Gastroesophageal sphincter (tissue), 3 donors: ENCODE data around the gene ADPGK.

Source experiments
- EP300 ChIP-seq: sonication (generic); formaldehyde crosslinking; IDR thresholded peaks from one replicate; pipeline ENCODE4 v1.6.1; 2017; ENCODE audit warnings: antibody characterized with exemption, mild to moderate bottlenecking
- POLR2A ChIP-seq, 2 donors: fragments of 450-650 bp; IDR thresholded peaks; one replicate each; pipeline ENCODE4 v1.6.1; 2017; ENCODE audit warnings: antibody characterized with exemption in 2 of 2, mild to moderate bottlenecking in 2 of 2, moderate library complexity in 1 of 2
- POLR2AphosphoS5 ChIP-seq: sonication (generic); formaldehyde crosslinking; IDR thresholded peaks from one replicate; pipeline ENCODE4 v1.6.1; 2017; ENCODE audit warnings: antibody characterized with exemption
- TF ChIP-seq, protein P1 (sequence below), 4 experiments: fragments of 200-600 bp in 2 of 4; fragments of 450-650 bp in 2 of 4; sonication (generic) in 1 of 4; IDR thresholded peaks; one replicate each; pipeline ENCODE4 v1.5.1; 2017 to 2019; ENCODE audit warnings: antibody characterized with exemption in 4 of 4, mild to moderate bottlenecking in 2 of 4, moderate library complexity in 2 of 4

GRCh38 chr15:72825829-72826228 is 42.3 kb upstream of the ADPGK start:
- TF ChIP-seq, protein P1, sequence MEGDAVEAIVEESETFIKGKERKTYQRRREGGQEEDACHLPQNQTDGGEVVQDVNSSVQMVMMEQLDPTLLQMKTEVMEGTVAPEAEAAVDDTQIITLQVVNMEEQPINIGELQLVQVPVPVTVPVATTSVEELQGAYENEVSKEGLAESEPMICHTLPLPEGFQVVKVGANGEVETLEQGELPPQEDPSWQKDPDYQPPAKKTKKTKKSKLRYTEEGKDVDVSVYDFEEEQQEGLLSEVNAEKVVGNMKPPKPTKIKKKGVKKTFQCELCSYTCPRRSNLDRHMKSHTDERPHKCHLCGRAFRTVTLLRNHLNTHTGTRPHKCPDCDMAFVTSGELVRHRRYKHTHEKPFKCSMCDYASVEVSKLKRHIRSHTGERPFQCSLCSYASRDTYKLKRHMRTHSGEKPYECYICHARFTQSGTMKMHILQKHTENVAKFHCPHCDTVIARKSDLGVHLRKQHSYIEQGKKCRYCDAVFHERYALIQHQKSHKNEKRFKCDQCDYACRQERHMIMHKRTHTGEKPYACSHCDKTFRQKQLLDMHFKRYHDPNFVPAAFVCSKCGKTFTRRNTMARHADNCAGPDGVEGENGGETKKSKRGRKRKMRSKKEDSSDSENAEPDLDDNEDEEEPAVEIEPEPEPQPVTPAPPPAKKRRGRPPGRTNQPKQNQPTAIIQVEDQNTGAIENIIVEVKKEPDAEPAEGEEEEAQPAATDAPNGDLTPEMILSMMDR (IDR thresholded peaks at IDR 0.05), result no peak
- no peak for TF ChIP-seq POLR2A (IDR thresholded peaks at IDR 0.05)
- TF ChIP-seq EP300, result no peak
- TF ChIP-seq POLR2AphosphoS5, result no peak
